ENCODE data around the gene ASTN2.
"Not testable (repeated sequence)": the region's sequence is repeated elsewhere in the genome, so short reads cannot be mapped to it uniquely, and the experiment has no call there.

The ASTN2 gene

GRCh38 chr9:116934131-116934530 lies 480.7 kb downstream of the ASTN2 start:
- ATAC-seq (ENCODE audit: low read depth) (no peak), DNase-seq (ENCODE audit: low spot score in 2 of 2) (no peak)
- H3K27me3 Mint-ChIP-seq, result peaks cover 5% of the 10 kb centered on the region
- H3K36me3 Mint-ChIP-seq, result no peaks in the 10 kb centered on the region
- H3K27ac Mint-ChIP-seq, result no peak overlapping the region
- peaks cover 5% of the 10 kb centered on the region for H3K9me3 Mint-ChIP-seq
- H3K4me3 Mint-ChIP-seq, result no peak overlapping the region
- peaks cover 3% of the 10 kb centered on the region for H3K4me1 Mint-ChIP-seq

- Mint-ChIP-seq H3K27ac (no peak overlapping the region), H3K27me3 (peaks cover 7% of the 10 kb centered on the region), H3K36me3 (no peaks in the 10 kb centered on the region), H3K9me3 (peaks cover 5% of the 10 kb centered on the region), H3K4me1 (peaks cover 3% of the 10 kb centered on the region), H3K4me3 (no peak overlapping the region)
- ATAC-seq (ENCODE audit: low read depth) (no peak), DNase-seq (ENCODE audit: low spot score in 2 of 2) (no peak)
Measured at GRCh38 chr9:116933251-116933650, 481.6 kb downstream of the ASTN2 start.

DNA sequence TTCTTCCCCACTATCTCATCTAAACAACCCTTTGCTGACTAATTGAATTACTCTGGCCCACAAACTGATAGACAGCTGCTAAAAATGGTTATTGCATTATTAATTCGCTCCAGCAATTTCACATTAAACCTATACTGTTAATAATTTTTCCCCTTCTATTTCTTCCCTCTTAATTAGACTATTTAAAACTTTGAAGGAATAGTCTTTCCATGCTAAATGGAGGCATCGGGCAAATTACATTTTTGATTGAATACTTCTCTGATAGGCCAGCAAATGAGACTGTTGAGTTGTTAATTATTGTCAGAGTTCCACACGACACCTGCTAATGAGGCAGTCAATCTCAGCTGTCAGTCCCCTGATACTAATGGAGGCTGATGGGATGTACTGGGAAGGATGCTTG lies 485.2 kb downstream of the ASTN2 start:
- DNase-seq (ENCODE audit: low spot score in 2 of 2), result no peak
- peaks cover 9% of the 10 kb centered on the region for H3K27me3 Mint-ChIP-seq
- H3K36me3 Mint-ChIP-seq, result no peaks in the 10 kb centered on the region
- H3K4me3 Mint-ChIP-seq, result no peak overlapping the region
- no peak for ATAC-seq (ENCODE audit: low read depth)
- H3K4me1 Mint-ChIP-seq, result no peaks in the 10 kb centered on the region
- H3K27ac Mint-ChIP-seq, result no peak overlapping the region
- H3K9me3 Mint-ChIP-seq, result no peaks in the 10 kb centered on the region

DNA sequence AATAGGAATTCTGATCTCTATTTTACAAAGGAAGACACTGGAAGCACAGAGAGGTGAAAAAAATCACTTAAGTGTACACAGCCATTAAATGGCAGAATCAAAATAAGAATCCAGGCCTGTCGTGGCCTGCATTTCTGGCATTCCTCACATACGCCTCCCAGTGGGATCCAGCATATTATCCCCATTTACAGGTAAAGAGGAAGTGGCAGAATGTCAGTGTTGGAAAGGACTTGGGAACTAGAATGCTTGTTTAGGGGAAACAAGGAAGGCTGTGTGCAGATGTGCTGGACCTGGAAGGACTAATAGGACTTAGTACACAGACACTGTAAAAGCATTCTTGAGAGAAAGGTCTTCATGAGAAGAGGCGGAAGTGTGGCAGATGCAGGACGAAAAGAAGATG lies 486.0 kb downstream of the ASTN2 start:
- Mint-ChIP-seq H3K27ac (no peak overlapping the region), H3K4me3 (no peak overlapping the region), H3K27me3 (peaks cover 9% of the 10 kb centered on the region), H3K9me3 (no peaks in the 10 kb centered on the region), H3K4me1 (no peaks in the 10 kb centered on the region), H3K36me3 (no peaks in the 10 kb centered on the region)
- ATAC-seq (ENCODE audit: low read depth) (no peak), DNase-seq (ENCODE audit: low spot score in 2 of 2) (no peak)

- Mint-ChIP-seq H3K9me3 (no peaks in the 10 kb centered on the region), H3K4me1 (no peaks in the 10 kb centered on the region), H3K27me3 (peaks cover 9% of the 10 kb centered on the region), H3K36me3 (no peaks in the 10 kb centered on the region), H3K27ac (no peak overlapping the region), H3K4me3 (no peak overlapping the region)
- DNase-seq (ENCODE audit: low spot score in 2 of 2) (no peak), ATAC-seq (ENCODE audit: low read depth) (no peak)
Measured at GRCh38 chr9:116928289-116928688, 486.6 kb downstream of the ASTN2 start.

GRCh38 chr9:116927726-116928125 lies 487.1 kb downstream of the ASTN2 start:
- no peak for ATAC-seq (ENCODE audit: low read depth)
- Mint-ChIP-seq H3K27ac (no peak overlapping the region), H3K4me3 (no peak overlapping the region), H3K36me3 (no peaks in the 10 kb centered on the region), H3K9me3 (no peaks in the 10 kb centered on the region), H3K27me3 (peaks cover 9% of the 10 kb centered on the region), H3K4me1 (no peaks in the 10 kb centered on the region)
- no peak for DNase-seq (ENCODE audit: low spot score in 2 of 2)

DNA sequence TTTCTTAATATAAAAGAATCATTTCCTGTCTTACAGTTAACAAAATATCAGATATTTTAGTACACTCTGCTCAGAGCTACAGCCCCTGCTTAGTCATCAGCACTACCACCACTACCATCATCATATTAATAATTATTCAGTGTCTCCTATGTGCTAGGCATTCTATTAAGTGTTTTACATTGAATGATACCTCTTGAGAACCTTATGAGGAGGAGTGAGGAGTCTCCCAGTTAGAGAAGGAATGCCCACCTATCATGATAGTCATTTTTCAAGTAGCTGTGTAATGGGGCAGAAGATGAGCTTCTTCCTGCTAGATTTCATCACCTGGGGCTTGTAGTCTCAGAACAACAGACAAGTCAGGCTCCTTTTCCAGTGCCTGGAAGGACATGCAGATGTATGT lies 489.7 kb downstream of the ASTN2 start:
- Mint-ChIP-seq H3K4me1 (no peaks in the 10 kb centered on the region), H3K9me3 (no peaks in the 10 kb centered on the region), H3K4me3 (no peak overlapping the region), H3K27me3 (peaks cover 4% of the 10 kb centered on the region), H3K36me3 (no peaks in the 10 kb centered on the region), H3K27ac (no peak overlapping the region)
- DNase-seq (ENCODE audit: low spot score in 2 of 2), result no peak
- ATAC-seq (ENCODE audit: low read depth), result no peak

DNA sequence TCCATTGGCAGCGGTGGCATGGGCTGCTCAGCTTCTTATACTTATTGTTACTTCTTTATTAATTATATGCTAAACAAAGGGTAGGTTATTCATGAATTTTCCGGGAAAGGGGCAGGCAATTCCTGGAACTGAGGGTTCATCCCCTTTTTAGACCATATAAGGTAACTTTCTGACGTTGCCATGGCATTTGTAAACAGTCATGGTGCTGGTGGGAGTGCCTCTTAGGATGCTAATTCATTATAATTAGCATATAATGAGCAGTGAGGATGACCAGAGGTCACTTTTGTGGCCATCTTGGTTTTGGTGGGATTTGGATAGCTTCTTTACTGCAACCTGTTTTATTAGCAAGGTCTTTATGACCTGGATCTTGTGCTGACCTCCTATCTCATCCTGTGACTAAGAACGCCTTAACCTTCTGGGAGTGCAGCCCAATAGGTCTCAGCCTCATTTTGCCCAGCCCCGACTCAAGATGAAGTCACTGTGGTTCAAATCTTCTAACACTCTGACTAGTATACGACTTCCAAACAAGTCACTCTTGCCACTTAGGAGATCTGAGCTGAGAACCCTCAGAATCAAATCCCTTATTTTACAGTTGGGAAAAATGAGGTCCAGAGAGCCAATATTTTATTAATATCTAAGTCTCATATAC lies 490.3 kb downstream of the ASTN2 start:
- Mint-ChIP-seq H3K4me1 (no peaks in the 10 kb centered on the region), H3K9me3 (no peaks in the 10 kb centered on the region), H3K27ac (no peak overlapping the region), H3K36me3 (no peaks in the 10 kb centered on the region), H3K4me3 (no peak overlapping the region), H3K27me3 (peaks cover 4% of the 10 kb centered on the region)
- DNase-seq (ENCODE audit: low spot score in 2 of 2) (no peak), ATAC-seq (ENCODE audit: low read depth) (no peak)

- not testable (repeated sequence) for H3K4me3 Mint-ChIP-seq; DNase-seq (ENCODE audit: low spot score in 2 of 2); H3K9me3 Mint-ChIP-seq; H3K4me1 Mint-ChIP-seq; H3K27me3 Mint-ChIP-seq; ATAC-seq (ENCODE audit: low read depth); H3K27ac Mint-ChIP-seq; H3K36me3 Mint-ChIP-seq
Measured at GRCh38 chr9:116917895-116918508, 496.9 kb downstream of the ASTN2 start.

DNA sequence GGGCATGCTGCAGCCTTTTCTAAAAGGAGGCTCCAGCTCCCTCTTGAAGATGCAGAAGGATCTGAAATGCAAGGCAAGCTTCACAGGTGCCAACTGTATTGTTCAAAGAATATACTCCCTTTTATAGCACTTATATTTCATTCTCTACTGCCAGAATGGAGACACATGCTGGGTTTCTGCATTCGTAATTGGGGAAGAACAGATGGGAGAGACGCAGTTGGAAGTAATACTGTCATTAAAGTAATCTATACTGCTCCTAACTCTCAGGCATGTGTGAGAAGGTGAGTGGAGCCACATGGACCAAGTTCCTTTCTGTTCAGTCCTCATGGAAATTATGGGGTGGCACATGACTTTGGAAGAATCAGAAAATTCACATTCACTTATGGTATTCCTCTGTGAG lies 501.3 kb downstream of the ASTN2 start:
- Mint-ChIP-seq H3K4me1 (no peaks in the 10 kb centered on the region), H3K9me3 (no peaks in the 10 kb centered on the region), H3K27ac (no peak overlapping the region), H3K36me3 (no peaks in the 10 kb centered on the region), H3K27me3 (no peaks in the 10 kb centered on the region), H3K4me3 (no peak overlapping the region)
- ATAC-seq (ENCODE audit: low read depth), result no peak
- DNase-seq (ENCODE audit: low spot score in 2 of 2), result no peak

GRCh38 chr9:116910201-116910600 lies 504.7 kb downstream of the ASTN2 start:
- no peak overlapping the region for H3K4me3 Mint-ChIP-seq
- H3K27me3 Mint-ChIP-seq, result peaks cover 2% of the 10 kb centered on the region
- DNase-seq (ENCODE audit: low spot score in 2 of 2) (no peak), ATAC-seq (ENCODE audit: low read depth) (no peak)
- H3K27ac Mint-ChIP-seq, result no peak overlapping the region
- no peaks in the 10 kb centered on the region for H3K4me1 Mint-ChIP-seq
- H3K36me3 Mint-ChIP-seq, result no peaks in the 10 kb centered on the region
- no peaks in the 10 kb centered on the region for H3K9me3 Mint-ChIP-seq

GRCh38 chr9:116907989-116908388 lies 506.9 kb downstream of the ASTN2 start:
- Mint-ChIP-seq H3K27ac (no peak overlapping the region), H3K4me1 (no peaks in the 10 kb centered on the region), H3K36me3 (no peaks in the 10 kb centered on the region), H3K9me3 (peaks cover 2% of the 10 kb centered on the region), H3K27me3 (peaks cover 7% of the 10 kb centered on the region), H3K4me3 (no peak overlapping the region)
- DNase-seq (ENCODE audit: low spot score in 2 of 2), result no peak
- no peak for ATAC-seq (ENCODE audit: low read depth)

- DNase-seq (ENCODE audit: low spot score in 2 of 2) (no peak), ATAC-seq (ENCODE audit: low read depth) (no peak)
- no peak overlapping the region for H3K4me3 Mint-ChIP-seq
- H3K9me3 Mint-ChIP-seq, result peaks cover 7% of the 10 kb centered on the region
- H3K27me3 Mint-ChIP-seq, result peaks cover 9% of the 10 kb centered on the region
- H3K4me1 Mint-ChIP-seq, result no peaks in the 10 kb centered on the region
- no peaks in the 10 kb centered on the region for H3K36me3 Mint-ChIP-seq
- no peak overlapping the region for H3K27ac Mint-ChIP-seq
Measured at GRCh38 chr9:116905171-116905588, 509.7 kb downstream of the ASTN2 start.

- no peak overlapping the region for H3K27ac Mint-ChIP-seq
- ATAC-seq (ENCODE audit: low read depth), result no peak
- no peaks in the 10 kb centered on the region for H3K36me3 Mint-ChIP-seq
- no peaks in the 10 kb centered on the region for H3K4me1 Mint-ChIP-seq
- DNase-seq (ENCODE audit: low spot score in 2 of 2), result no peak
- H3K4me3 Mint-ChIP-seq, result no peak overlapping the region
- H3K9me3 Mint-ChIP-seq, result peaks cover 12% of the 10 kb centered on the region
- peaks cover 9% of the 10 kb centered on the region for H3K27me3 Mint-ChIP-seq
Measured at GRCh38 chr9:116904165-116904564, 510.7 kb downstream of the ASTN2 start.

DNA sequence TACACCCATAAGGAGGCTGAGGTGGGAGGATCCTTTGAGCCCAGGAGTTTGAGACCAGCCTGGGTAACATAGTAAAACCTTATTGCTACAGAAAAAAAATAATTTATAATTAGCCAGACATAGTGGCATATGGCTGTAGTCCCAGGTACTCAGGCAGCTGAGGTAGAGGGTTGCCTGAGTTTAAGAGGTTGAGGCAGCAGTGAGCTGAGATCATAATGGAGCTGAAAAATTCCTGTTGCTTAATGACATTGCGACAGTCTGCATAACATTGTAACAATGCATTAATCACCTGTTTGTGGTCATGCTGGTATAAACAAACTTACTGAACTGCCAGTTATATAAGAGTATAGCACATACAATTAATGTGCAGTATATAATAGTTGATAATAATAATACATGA lies 513.6 kb downstream of the ASTN2 start:
- H3K4me1 Mint-ChIP-seq, result no peaks in the 10 kb centered on the region
- H3K27ac Mint-ChIP-seq, result no peak overlapping the region
- H3K4me3 Mint-ChIP-seq, result no peak overlapping the region
- H3K36me3 Mint-ChIP-seq, result no peaks in the 10 kb centered on the region
- peaks cover 12% of the 10 kb centered on the region for H3K9me3 Mint-ChIP-seq
- H3K27me3 Mint-ChIP-seq, result peaks cover 7% of the 10 kb centered on the region
- no peak for ATAC-seq (ENCODE audit: low read depth)
- DNase-seq (ENCODE audit: low spot score in 2 of 2), result no peak

All from memory B cell (primary cell).